OCI-LY1 (cell line): Measurements from ENCODE around the gene PPP2R2D.

Experiments
- H2AFZ ChIP-seq: fragments of 200-600 bp; sonication (generic), shearing (Covaris generic); 2 replicates; pipeline ENCODE4 v1.6.0; 2014; ENCODE audit warnings: antibody characterized with exemption, mild to moderate bottlenecking, low read length
- H3F3A ChIP-seq: fragments of 200-600 bp; sonication (generic), shearing (Covaris generic); 2 replicates; pipeline ENCODE4 v1.6.0; 2014; ENCODE audit warnings: mild to moderate bottlenecking, antibody characterized with exemption, low read length, moderate library complexity; ENCODE audit not compliant: insufficient read depth
- H3K27ac ChIP-seq: fragments of 200-600 bp; sonication (generic); 2 replicates; pipeline ENCODE4 v1.5.1; 2014; ENCODE audit warnings: low read length, mixed run types, mild to moderate bottlenecking, low read depth; ENCODE audit not compliant: poor library complexity, severe bottlenecking
- H3K27me3 ChIP-seq: fragments of 200-600 bp; sonication (generic); 2 replicates; pipeline ENCODE4 v1.6.0; 2014; ENCODE audit warnings: antibody characterized with exemption, mild to moderate bottlenecking, low read length, moderate library complexity; ENCODE audit not compliant: insufficient read depth
- H3K36me3 ChIP-seq: fragments of 200-600 bp; sonication (generic); 2 replicates; pipeline ENCODE4 v1.6.1; 2014; ENCODE audit warnings: mild to moderate bottlenecking, antibody characterized with exemption, low read length, moderate library complexity, mixed read lengths; ENCODE audit not compliant: insufficient read depth
- H3K4me1 ChIP-seq: fragments of 200-600 bp; sonication (generic); 2 replicates; pipeline ENCODE4 v1.5.1; 2014; ENCODE audit warnings: mild to moderate bottlenecking, low read length, moderate library complexity; ENCODE audit not compliant: insufficient read depth, severe bottlenecking
- H3K4me2 ChIP-seq: fragments of 200-600 bp; sonication (generic), shearing (Covaris generic); 2 replicates; pipeline ENCODE4 v1.6.1; 2014; ENCODE audit warnings: low read length
- H3K4me3 ChIP-seq: fragments of 200-600 bp; sonication (generic); 2 replicates; pipeline ENCODE4 v1.5.1; 2014; ENCODE audit warnings: low read length, low read depth, mild to moderate bottlenecking, mixed read lengths; ENCODE audit not compliant: poor library complexity, severe bottlenecking
- H3K79me2 ChIP-seq: fragments of 200-600 bp; shearing (Covaris generic); 2 replicates; pipeline ENCODE4 v1.6.1; 2016; ENCODE audit warnings: mixed run types, low read length, mixed read lengths; ENCODE audit not compliant: insufficient read depth
- H3K9ac ChIP-seq: fragments of 200-600 bp; sonication (generic), shearing (Covaris generic); 2 replicates; pipeline ENCODE4 v1.6.1; 2014; ENCODE audit warnings: mild to moderate bottlenecking, low read length, mixed read lengths
- H3K9me2 ChIP-seq: fragments of 200-600 bp; sonication (generic), shearing (Covaris generic); 2 replicates; pipeline ENCODE4 v1.6.1; 2014; ENCODE audit warnings: low read depth, mild to moderate bottlenecking, low read length, mixed read lengths
- H3K9me3 ChIP-seq: fragments of 200-600 bp; shearing (Covaris generic); 2 replicates; pipeline ENCODE4 v1.6.1; 2014; ENCODE audit warnings: low read length, mixed read lengths
- H4K20me1 ChIP-seq: fragments of 200-600 bp; sonication (generic), shearing (Covaris generic); 2 replicates; pipeline ENCODE4 v1.6.0; 2016; ENCODE audit warnings: mild to moderate bottlenecking, low read length; ENCODE audit not compliant: insufficient read depth
- EZH2 ChIP-seq: fragments of 200-600 bp; sonication (generic), shearing (Covaris generic); IDR thresholded peaks from 2 replicates; pipeline ENCODE4 v1.8.0; 2017; ENCODE audit warnings: borderline replicate concordance, mixed run types, mild to moderate bottlenecking, antibody characterized with exemption, low read length, moderate library complexity, mixed read lengths
- TF ChIP-seq, protein P1 (sequence below): fragments of 200-600 bp; sonication (generic), shearing (Covaris generic); IDR thresholded peaks from 2 replicates; pipeline ENCODE4 v1.5.1; 2017; ENCODE audit warnings: mild to moderate bottlenecking, antibody characterized with exemption, low read length, moderate library complexity, mixed read lengths

The PPP2R2D gene

DNA sequence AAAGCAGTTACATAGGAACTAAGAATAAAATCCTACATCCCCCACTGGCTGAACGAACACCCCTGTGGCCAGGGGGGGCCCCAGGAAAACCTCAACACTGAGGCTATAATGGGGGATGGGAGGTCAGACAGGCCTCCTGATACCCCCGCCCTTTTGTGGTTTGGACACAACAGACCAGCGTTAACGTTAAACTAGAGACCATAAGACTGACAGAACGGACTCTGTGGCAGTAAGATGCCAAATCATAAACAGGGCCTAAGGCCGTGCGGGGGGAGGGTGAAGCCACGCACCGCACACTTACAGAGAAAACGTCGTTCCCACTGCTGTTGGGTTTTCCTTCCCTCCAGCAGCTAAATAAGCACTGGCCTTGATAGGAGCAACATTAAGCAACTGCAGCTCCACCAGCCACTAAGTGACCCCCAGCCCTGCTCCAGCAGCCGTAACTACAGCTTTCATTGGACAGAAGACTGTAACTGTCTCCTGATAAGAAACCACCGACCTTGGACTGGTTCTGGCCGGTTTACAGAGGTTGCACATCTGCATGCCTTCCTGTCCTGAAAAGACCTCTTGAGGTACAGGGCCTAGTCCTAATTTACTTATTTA is 3.4 kb upstream of the PPP2R2D start:
- no peak overlapping the region for H3K4me3 ChIP-seq
- no peak for TF ChIP-seq EZH2
- TF ChIP-seq, protein P1, sequence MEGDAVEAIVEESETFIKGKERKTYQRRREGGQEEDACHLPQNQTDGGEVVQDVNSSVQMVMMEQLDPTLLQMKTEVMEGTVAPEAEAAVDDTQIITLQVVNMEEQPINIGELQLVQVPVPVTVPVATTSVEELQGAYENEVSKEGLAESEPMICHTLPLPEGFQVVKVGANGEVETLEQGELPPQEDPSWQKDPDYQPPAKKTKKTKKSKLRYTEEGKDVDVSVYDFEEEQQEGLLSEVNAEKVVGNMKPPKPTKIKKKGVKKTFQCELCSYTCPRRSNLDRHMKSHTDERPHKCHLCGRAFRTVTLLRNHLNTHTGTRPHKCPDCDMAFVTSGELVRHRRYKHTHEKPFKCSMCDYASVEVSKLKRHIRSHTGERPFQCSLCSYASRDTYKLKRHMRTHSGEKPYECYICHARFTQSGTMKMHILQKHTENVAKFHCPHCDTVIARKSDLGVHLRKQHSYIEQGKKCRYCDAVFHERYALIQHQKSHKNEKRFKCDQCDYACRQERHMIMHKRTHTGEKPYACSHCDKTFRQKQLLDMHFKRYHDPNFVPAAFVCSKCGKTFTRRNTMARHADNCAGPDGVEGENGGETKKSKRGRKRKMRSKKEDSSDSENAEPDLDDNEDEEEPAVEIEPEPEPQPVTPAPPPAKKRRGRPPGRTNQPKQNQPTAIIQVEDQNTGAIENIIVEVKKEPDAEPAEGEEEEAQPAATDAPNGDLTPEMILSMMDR, result no peak

DNA sequence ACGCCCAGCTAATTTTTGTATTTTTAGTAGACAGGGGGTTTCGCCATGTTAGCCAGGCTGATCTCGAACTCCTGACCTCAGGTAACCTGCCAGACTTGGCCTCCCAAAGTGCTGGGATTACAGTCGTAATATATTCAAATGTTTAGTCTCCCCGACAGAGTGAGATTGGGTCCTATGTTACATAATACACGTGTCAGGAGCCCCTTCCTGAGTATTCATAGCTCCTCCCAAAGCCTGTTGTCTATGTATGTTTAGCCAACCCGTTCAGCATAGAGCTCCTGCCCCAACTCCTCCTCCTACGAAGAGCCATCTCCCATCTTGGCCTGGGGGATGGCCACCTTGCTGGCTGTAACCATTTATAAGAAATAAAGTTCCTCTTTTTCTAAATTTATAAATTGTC is 2.7 kb upstream of the PPP2R2D start:
- Histone ChIP-seq H3K4me1 (peaks cover 27% of the 10 kb centered on the region), H3F3A (no peaks in the 10 kb centered on the region), H4K20me1 (no peaks in the 10 kb centered on the region), H3K9me2 (no peaks in the 10 kb centered on the region), H2AFZ (no peak overlapping the region), H3K79me2 (peaks cover 14% of the 10 kb centered on the region), H3K27ac (no peak overlapping the region), H3K9ac (no peak overlapping the region), H3K4me2 (no peak overlapping the region), H3K36me3 (no peaks in the 10 kb centered on the region), H3K27me3 (no peaks in the 10 kb centered on the region), H3K9me3 (no peaks in the 10 kb centered on the region), H3K4me3 (no peak overlapping the region)
- no peak for TF ChIP-seq EZH2
- TF ChIP-seq, protein P1, result no peak

More for the DNA sequence above, 3.4 kb upstream of the PPP2R2D start:
- H3K27me3 ChIP-seq, result no peaks in the 10 kb centered on the region
- no peaks in the 10 kb centered on the region for H3K9me3 ChIP-seq
- H2AFZ ChIP-seq, result no peak overlapping the region
- H3K79me2 ChIP-seq, result peaks cover 8% of the 10 kb centered on the region
- no peak overlapping the region for H3K9ac ChIP-seq
- H3K27ac ChIP-seq, result no peak overlapping the region
- H3K9me2 ChIP-seq, result no peaks in the 10 kb centered on the region
- H4K20me1 ChIP-seq, result no peaks in the 10 kb centered on the region
- H3K36me3 ChIP-seq, result no peaks in the 10 kb centered on the region
- H3F3A ChIP-seq, result no peaks in the 10 kb centered on the region
- H3K4me2 ChIP-seq, result no peak overlapping the region
- peaks cover 21% of the 10 kb centered on the region for H3K4me1 ChIP-seq

DNA sequence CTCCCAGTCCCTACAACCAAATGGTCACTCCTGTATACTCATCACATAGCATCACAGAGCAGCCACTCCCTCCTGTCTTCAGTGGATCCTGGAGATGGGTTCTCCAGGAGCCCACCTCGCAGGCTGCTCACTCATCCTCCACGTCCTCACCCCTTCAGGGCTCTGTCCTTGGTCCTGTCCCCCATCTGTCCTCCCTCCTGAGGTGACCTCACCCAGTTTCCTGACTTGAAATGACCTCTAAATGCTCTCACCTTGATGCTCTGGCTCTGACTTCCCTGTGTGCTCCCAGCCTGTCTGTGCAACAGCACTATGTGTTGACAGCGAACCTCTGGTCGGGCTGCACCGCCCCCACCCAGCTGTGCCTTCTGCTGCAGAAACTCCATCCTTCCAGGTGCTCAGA is 2.1 kb upstream of the PPP2R2D start:
- H3K36me3 ChIP-seq, result no peaks in the 10 kb centered on the region; the same call in 1 of the 2 replicates
- H3K4me3 ChIP-seq, result no peak overlapping the region
- H3K79me2 ChIP-seq, result peaks cover 21% of the 10 kb centered on the region
- H4K20me1 ChIP-seq, result no peaks in the 10 kb centered on the region
- H3F3A ChIP-seq, result no peaks in the 10 kb centered on the region
- H3K27ac ChIP-seq, result no peak overlapping the region
- H3K27me3 ChIP-seq, result no peaks in the 10 kb centered on the region
- no peaks in the 10 kb centered on the region for H3K9me2 ChIP-seq
- no peak overlapping the region for H3K4me2 ChIP-seq
- H3K4me1 ChIP-seq, result peaks cover 34% of the 10 kb centered on the region
- no peak overlapping the region for H2AFZ ChIP-seq
- H3K9ac ChIP-seq, result no peak overlapping the region
- TF ChIP-seq, protein P1, result no peak
- no peak for TF ChIP-seq EZH2
- H3K9me3 ChIP-seq, result no peaks in the 10 kb centered on the region
